ENCODE data around the gene MICU1. TPM values are rescaled to one million over a fixed set of nuclear protein-coding genes. Genes with fewer than 3 reads are reported as not detected.

MICU1 gene
- total RNA-seq, 1 experiment from 2014 or later = 46.9 TPM

DNA sequence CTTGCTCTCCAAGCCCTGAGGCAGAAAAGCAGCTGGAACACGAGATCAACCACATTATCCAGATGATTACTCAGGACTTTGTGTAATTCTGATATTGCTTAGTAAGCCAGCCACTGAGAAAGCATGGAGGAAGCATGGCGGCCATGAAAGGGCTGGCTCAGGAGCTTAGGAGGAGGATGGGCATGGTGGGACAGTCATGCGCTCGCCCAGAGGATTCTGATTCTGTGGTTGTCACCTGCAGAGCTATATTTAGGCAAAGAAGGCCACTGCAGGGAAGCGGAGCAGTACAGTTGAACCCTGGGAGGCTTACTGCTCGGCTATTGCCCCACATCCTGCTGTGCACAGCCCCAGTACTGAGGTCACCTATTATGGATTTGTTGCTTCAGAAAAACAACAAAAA, 142.4 kb downstream of the MICU1 start:
- TF ChIP-seq, protein P1, sequence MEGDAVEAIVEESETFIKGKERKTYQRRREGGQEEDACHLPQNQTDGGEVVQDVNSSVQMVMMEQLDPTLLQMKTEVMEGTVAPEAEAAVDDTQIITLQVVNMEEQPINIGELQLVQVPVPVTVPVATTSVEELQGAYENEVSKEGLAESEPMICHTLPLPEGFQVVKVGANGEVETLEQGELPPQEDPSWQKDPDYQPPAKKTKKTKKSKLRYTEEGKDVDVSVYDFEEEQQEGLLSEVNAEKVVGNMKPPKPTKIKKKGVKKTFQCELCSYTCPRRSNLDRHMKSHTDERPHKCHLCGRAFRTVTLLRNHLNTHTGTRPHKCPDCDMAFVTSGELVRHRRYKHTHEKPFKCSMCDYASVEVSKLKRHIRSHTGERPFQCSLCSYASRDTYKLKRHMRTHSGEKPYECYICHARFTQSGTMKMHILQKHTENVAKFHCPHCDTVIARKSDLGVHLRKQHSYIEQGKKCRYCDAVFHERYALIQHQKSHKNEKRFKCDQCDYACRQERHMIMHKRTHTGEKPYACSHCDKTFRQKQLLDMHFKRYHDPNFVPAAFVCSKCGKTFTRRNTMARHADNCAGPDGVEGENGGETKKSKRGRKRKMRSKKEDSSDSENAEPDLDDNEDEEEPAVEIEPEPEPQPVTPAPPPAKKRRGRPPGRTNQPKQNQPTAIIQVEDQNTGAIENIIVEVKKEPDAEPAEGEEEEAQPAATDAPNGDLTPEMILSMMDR (IDR thresholded peaks at IDR 0.05) = no peak
- TF ChIP-seq POLR2AphosphoS5 (IDR thresholded peaks at IDR 0.05; ENCODE audit: low read depth, low read length) = no peak
- no peak for TF ChIP-seq REST (IDR thresholded peaks at IDR 0.05; ENCODE audit: insufficient read depth in 1 of 2, low read depth in 2 of 2, low read length in 1 of 2)
- no peak for TF ChIP-seq SIN3A (IDR thresholded peaks at IDR 0.05; ENCODE audit: borderline replicate concordance, insufficient read depth, low read depth, low read length)
- TF ChIP-seq TCF7L2 (IDR thresholded peaks at IDR 0.05; ENCODE audit: low read depth, low read length) = no peak
- no peak overlapping the region for H3K4me3 ChIP-seq (ENCODE audit: low read depth in 2 of 2, low read length in 2 of 2)
- ATAC-seq (no peak), DNase-seq (ENCODE audit: low read depth, low spot score) (no peak)
- H3K27me3 ChIP-seq (ENCODE audit: control insufficient read depth, insufficient read depth, low read length) = no peaks in the 10 kb centered on the region
- in situ Hi-C loops (cut with HindIII; ENCODE audit: low pct_unique_long_range_greater_than_20kb, low sequenced_read_pairs) (no loop called here), intact Hi-C loops (cut with micrococcal nuclease; ENCODE audit: unreplicated experiment) (no loop called here)
- ChIA-PET POLR2A (interaction anchor here (0.7 kb wide), 1 partner anchor 151 kb away, joined by 4 read pairs; no protein-coding TSS in a partner anchor), CTCF (no interaction called here)
- H3K27ac ChIP-seq (ENCODE audit: low read length) = no peak overlapping the region
- H3K4me1 ChIP-seq (ENCODE audit: control insufficient read depth, insufficient read depth, low read length) = no peaks in the 10 kb centered on the region
- no peaks in the 10 kb centered on the region for H3K9me3 ChIP-seq (ENCODE audit: control insufficient read depth, insufficient read depth, low read depth, low read length)
- no peaks in the 10 kb centered on the region for H3K36me3 ChIP-seq (ENCODE audit: control insufficient read depth, insufficient read depth, low read length)
- BruUV-seq (replicated peaks) = no TSS peak

- no peak for TF ChIP-seq SIN3A (IDR thresholded peaks at IDR 0.05; ENCODE audit: borderline replicate concordance, insufficient read depth, low read depth, low read length)
- no peak for TF ChIP-seq TCF7L2 (IDR thresholded peaks at IDR 0.05; ENCODE audit: low read depth, low read length)
- TF ChIP-seq REST (IDR thresholded peaks at IDR 0.05; ENCODE audit: insufficient read depth in 1 of 2, low read depth in 2 of 2, low read length in 1 of 2) = no peak
- TF ChIP-seq, protein P1 (IDR thresholded peaks at IDR 0.05) = no peak
- no peak for TF ChIP-seq POLR2AphosphoS5 (IDR thresholded peaks at IDR 0.05; ENCODE audit: low read depth, low read length)
- Histone ChIP-seq H3K27ac (ENCODE audit: low read length) (no peak overlapping the region), H3K9me3 (ENCODE audit: control insufficient read depth, insufficient read depth, low read depth, low read length) (no peaks in the 10 kb centered on the region), H3K36me3 (ENCODE audit: control insufficient read depth, insufficient read depth, low read length) (no peaks in the 10 kb centered on the region), H3K4me3 (ENCODE audit: low read depth in 2 of 2, low read length in 2 of 2) (no peak overlapping the region), H3K27me3 (ENCODE audit: control insufficient read depth, insufficient read depth, low read length) (no peaks in the 10 kb centered on the region), H3K4me1 (ENCODE audit: control insufficient read depth, insufficient read depth, low read length) (no peaks in the 10 kb centered on the region)
- in situ Hi-C loops (cut with HindIII; ENCODE audit: low pct_unique_long_range_greater_than_20kb, low sequenced_read_pairs) = no loop called here
- ATAC-seq (no peak), DNase-seq (ENCODE audit: low read depth, low spot score) (no peak)
- ChIA-PET POLR2A (interaction anchor here (0.5 kb wide), 1 partner anchor 49 kb away, joined by 3 read pairs; no protein-coding TSS in a partner anchor), CTCF (no interaction called here)
- no TSS peak for BruUV-seq (replicated peaks)
- intact Hi-C loops (cut with micrococcal nuclease; ENCODE audit: unreplicated experiment) = no loop called here
These were observed 145.0 kb downstream of the MICU1 start for GRCh38 chr10:72480861-72481260.
